ENCODE data around the gene CAPN11. TPM values are rescaled to one million over a fixed set of nuclear protein-coding genes. Genes with fewer than 3 reads are reported as not detected.

Gene CAPN11
- total RNA-seq, result not detected

DNA sequence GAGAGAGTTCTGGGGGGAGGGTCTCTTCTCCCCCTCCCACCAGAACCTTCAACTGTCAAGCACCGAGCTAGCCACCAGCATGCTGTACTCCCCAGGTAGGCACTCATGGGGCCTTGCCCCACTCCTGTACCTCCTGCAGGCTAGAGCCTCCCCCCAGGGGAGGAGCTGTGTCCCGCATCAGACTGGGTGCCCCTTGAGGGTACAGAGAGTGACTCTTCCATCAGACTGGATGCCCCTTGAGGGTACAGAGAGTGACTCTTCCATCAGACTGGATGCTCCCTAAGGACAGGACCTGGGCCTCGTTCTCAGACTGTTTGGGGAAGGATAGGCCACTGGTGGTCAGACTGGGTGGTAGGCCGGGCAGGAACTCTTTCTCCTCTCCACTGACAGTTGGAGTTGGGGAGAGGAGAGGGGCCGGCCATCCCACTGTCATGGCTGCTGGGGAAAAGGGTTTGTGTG, at the start of gene CAPN11:
CAPN11 (plus strand) TSS at position 51 of the 459 bp plus-strand sequence; CDS start at position 80, 29 bp downstream.
- DNase-seq, result no peak

- no peak for DNase-seq
Measured at GRCh38 chr6:44109212-44109611, 49.4 kb upstream of the CAPN11 start.

GRCh38 chr6:44110005-44110676, 48.5 kb upstream of the CAPN11 start:
- DNase-seq, result no peak

GRCh38 chr6:44110966-44111365, 47.7 kb upstream of the CAPN11 start:
- no peak for DNase-seq

- DNase-seq, result no peak
Measured at GRCh38 chr6:44111434-44112417, 46.9 kb upstream of the CAPN11 start.

DNA sequence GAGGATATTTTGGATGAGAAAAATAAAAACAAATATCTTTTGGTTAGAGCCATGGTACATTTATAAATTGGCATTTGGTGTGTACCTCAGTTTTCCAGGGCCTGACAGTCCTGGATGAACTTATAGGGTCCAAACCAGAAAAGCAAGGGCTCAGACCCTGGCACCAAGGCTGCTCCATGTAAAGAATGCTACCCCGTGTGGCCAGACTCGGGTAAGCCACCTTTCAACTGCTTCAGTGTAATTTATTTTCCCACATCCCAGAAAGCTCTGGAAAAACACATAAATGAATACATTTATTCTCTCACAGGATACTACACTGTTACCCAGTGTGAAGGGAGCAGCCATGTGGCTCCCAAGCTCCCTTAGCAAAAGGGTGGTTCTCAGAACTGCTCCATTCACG, 45.2 kb upstream of the CAPN11 start:
- no peak for DNase-seq

- no peak for DNase-seq
Measured at GRCh38 chr6:44115866-44116265, 42.8 kb upstream of the CAPN11 start.

GRCh38 chr6:44116641-44117382, 41.8 kb upstream of the CAPN11 start:
- DNase-seq, result no peak

GRCh38 chr6:44117397-44118128, 41.1 kb upstream of the CAPN11 start:
- DNase-seq, result no peak

GRCh38 chr6:44119704-44120262, 38.8 kb upstream of the CAPN11 start:
- DNase-seq, result no peak

DNA sequence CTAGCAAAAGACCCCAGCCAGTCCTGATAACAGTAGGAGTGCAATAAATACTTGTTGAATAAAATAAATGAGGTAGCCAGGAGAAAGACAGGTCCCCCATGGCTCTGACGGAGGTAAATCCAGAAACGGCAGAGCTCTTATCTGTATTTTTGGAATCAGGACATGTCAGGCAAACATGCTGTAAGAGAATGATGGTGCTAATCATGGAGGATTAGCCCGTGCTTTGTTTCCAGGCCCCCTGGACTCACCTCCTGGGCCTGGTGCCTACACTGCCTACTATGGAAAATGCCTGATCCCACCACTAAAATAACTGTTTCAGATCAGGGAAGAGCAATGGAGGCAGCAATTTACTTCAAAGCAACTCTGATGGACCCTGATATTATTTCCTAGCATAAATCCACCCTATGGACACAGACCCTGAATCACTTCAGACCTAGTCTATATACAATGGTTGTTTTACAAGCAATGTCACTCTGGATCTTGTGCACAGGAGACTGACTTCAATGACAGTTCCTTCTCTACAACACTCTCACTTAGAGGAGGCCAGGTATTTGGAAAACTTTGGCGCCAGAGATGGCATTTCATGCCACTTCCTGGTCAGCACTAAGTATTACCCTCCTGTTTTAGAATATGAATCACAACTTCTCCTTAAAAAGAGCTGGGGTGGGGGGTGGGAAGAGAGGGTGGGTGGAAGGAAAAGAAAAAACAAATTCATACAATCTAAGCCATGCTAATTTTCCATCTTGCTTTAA, 37.8 kb upstream of the CAPN11 start:
- DNase-seq, result no peak

- no peak for DNase-seq
Measured at GRCh38 chr6:44122801-44123200, 35.8 kb upstream of the CAPN11 start.

- no peak for DNase-seq
Measured at GRCh38 chr6:44123544-44123943, 35.1 kb upstream of the CAPN11 start.

GRCh38 chr6:44126320-44127149, 32.1 kb upstream of the CAPN11 start:
- peak; percentile 57 for DNase-seq

DNA sequence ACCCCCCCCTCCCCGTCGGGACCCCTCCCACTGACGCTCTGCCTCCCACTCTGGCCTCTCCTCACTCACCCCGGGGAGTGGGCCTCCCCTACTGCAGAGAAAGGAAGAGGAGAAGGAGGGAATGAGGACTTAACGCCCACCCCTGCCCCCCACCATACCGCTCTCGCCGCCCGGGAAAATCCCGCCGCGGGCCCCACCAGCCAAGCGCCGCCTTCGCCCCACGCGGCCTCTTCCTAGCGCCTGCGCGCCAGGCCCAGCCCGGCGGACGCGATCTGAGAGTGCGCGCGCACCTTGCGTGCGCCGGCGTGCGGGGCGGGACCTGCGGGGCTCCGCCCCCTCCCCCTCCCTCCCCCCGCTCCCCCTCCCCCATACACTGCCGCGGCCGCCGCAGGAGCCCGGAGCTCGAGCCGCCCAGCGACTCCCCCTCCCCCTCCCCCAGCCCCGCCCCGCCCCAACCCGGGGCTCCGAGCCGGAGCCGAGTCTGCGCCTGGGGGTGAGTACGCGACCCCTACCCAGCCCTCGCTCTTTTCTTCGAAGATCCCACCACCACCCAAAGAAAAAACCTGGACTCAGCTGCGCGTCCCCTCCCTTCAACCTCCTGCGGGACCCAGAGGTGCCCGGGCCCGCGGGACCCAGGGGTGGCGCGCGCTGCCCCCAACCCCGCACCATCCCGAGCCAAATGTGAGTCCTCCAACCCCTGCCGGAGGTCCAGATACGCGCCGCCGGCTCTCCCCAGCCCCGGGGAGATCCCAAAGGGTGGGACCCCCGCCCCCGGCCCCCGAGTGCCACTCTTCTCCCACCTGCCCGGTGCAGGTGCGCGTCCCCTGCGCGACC, 31.2 kb upstream of the CAPN11 start, which contains the start of the genes MRPL14 and TMEM63B:
MRPL14 (minus strand) TSS at position 267 of the 834 bp plus-strand sequence. CDS start 10,841 bp downstream, outside the sequence.
TMEM63B (plus strand) TSS at position 369 of the 834 bp plus-strand sequence. CDS start 7,031 bp downstream, outside the sequence.
- peak; percentile 88 for DNase-seq

DNA sequence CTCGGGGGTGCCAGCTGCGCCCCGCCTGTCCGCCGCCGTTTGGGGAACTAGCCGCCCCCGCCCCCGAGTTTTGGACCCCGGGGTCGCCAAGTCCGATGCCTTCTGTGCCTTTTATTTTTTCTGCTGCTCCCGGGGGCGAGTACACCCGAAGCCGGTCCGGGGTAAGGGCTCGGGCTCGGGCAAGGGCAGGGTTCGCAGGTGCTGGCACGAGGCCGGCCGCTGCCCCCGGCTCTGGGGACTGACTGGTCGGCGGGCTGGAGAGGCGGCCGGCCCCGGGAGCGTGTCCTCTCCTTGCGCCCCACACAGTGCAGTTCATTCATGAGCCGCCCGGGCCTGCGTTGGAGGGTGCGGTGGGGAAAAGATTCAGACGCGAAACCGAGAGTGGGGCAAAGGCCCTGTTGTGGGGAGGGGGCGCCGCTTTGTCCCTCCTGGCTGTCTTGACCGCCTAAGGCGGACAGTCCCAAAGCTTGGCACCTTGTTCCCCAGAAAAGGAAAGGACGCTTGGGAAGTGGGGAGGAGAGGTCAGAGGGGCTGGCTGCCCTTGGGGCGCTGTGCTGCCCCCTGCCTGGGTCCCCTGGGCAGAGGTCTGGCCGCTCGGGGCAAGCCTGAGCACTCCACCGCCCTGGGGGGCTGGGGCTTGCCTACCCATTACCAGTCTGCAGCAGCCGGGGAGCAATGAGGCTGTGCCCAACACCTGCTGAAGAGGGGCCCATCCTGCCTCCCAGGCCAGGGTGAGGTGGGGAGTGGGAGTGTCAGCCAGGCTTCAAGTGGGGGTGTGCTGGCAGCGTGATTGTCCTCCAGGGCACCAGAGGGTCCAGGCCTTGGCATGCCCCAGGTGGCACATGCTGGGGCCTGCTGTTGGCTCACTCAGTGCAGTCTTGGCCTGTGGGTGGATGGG, 30.4 kb upstream of the CAPN11 start:
- DNase-seq, result no peak

DNA sequence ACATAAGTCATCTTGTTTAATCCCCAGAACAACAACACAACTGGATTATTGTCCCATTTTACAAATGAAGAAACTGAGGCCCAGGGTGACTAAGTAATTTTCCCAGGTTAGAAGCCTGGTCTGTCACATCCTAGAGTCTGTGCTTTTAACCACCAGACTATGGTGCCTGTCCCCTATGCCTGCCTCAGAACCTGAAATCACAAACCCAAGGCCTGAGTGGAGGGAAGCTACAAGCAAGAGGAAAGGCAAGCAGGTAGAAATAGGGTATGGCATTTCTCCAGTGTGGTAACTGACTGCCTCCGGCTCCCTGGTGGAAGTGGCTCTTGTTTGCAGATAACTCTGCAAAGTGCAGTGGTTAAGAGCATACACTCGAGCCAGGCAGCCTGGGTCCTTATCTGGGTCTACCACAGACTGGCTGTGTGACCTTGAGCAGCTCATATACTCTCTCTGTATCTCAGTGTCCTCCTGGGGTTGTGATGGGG, 28.7 kb upstream of the CAPN11 start:
- no peak for DNase-seq

DNA sequence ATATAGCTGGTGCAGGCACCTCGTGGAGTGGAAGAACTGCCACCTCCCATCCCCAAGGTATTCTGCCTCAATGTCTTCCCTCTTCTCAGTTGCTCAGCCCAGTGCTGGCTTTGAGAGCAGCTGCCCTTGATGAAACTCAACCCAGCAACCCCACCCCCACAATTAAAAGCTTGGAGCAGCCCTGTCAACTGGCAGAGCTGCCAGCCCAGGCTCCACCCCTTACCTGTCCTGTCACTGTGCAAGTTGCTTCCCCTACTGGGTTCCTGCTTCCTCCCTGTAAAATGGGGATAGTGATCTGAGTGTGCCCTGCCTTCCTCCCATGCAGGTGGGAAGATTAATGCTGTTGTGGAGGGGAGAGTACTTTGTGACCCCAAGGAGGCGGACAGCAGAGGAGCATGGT, 26.7 kb upstream of the CAPN11 start:
- DNase-seq, result no peak

Measured in effector CD4-positive, alpha-beta T cell (primary cell).